ENCODE data around the gene RNF208. TPM values are rescaled to one million over a fixed set of nuclear protein-coding genes. Genes with fewer than 3 reads are reported as not detected.

Gene RNF208
- total and polyA plus RNA-seq, 2 of the 4 experiments (the other 2 are of a cell fraction): 1.2 TPM; not detected in 1

GRCh38 chr9:137254624-137255447, 32.8 kb upstream of the RNF208 start, which contains the start of gene NELFB:
Gene NELFB (plus strand): TSS chr9:137255327.
- 0 out of 2 replicates have a peak within 1 kb of the TSS, but pooled peaks have one; percentile 22 for H2BK120ac ChIP-seq (ENCODE audit: low read depth, low read length)
- H3K14ac ChIP-seq (replicated peaks; ENCODE audit: low read depth, low read length): peak within 1 kb of the TSS; percentile 78
- ChIA-PET POLR2A (ENCODE audit: unreplicated experiment) (interaction anchor here (1.2 to 2.3 kb wide), 2 partner anchors 10 to 14 kb away, joined by 5 to 9 read pairs; no protein-coding TSS in a partner anchor), CTCF (interaction anchor here (0.8 kb wide), 1 partner anchor 18 kb away, joined by 3 read pairs; no protein-coding TSS in a partner anchor)
- peak; percentile 93 for ATAC-seq (ENCODE audit: low read depth)
- peak within 1 kb of the TSS; percentile 84 for H3K27ac ChIP-seq (ENCODE audit: insufficient read depth, low read length)
- H3K9me1 ChIP-seq (ENCODE audit: insufficient read depth, low read length): no peaks in the 10 kb centered on the region
- peak within 1 kb of the TSS; percentile 81 to 94 for H4K8ac ChIP-seq (ENCODE audit: low read depth in 2 of 2, low read length in 2 of 2)
- H2BK20ac ChIP-seq (ENCODE audit: low read depth, low read length): no peak within 1 kb of the TSS
- H3K56ac ChIP-seq (ENCODE audit: extremely low read depth, insufficient read depth, low read length): peak within 1 kb of the TSS; percentile 78
- peak within 1 kb of the TSS; percentile 88 for H3K9ac ChIP-seq (ENCODE audit: low read depth, low read length)
- no peaks in the 10 kb centered on the region for H3K27me3 ChIP-seq (ENCODE audit: control insufficient read depth, insufficient read depth, low read length)
- H2BK5ac ChIP-seq (ENCODE audit: low read depth, low read length, poor library complexity, severe bottlenecking): peak within 1 kb of the TSS; percentile 75
- peak; percentile 77 for DNase-seq
- H3K4me2 ChIP-seq (ENCODE audit: low read depth, low read length): peak within 1 kb of the TSS; percentile 97
- peak within 1 kb of the TSS; percentile 90 for H2AK5ac ChIP-seq (ENCODE audit: low read depth, low read length)
- H2AFZ ChIP-seq (replicated peaks; ENCODE audit: low read length, poor library complexity): peak within 1 kb of the TSS; percentile 99
- H3K79me1 ChIP-seq (ENCODE audit: low read depth in 1 of 2, low read length in 2 of 2): peaks cover 15 to 37% of the 10 kb centered on the region in 2 experiments
- peak within 1 kb of the TSS; percentile 93 for H3K23ac ChIP-seq (ENCODE audit: low read depth, low read length)
- peak within 1 kb of the TSS; percentile 80; the same call in 1 of the 2 replicates for H4K5ac ChIP-seq (ENCODE audit: low read depth, low read length)
- peak within 1 kb of the TSS; percentile 52; the same call in 1 of the 2 replicates for H3K18ac ChIP-seq (ENCODE audit: low read depth, low read length)
- 2% methylated on average over 39 of the region's 105 CpGs; no CpG with 5 or more reads in 1 of the 2 experiments for WGBS, 2 experiments (ENCODE audit: extremely low coverage in 2 of 2, insufficient read length in 1 of 2)
- H3K4me1 ChIP-seq (ENCODE audit: control insufficient read depth, insufficient read depth, low read length): peaks cover 11% of the 10 kb centered on the region
- peaks cover 18% of the 10 kb centered on the region for H3K36me3 ChIP-seq (ENCODE audit: control insufficient read depth, insufficient read depth, low read length)
- H4K20me1 ChIP-seq (ENCODE audit: insufficient read depth, low read length): peaks cover 11% of the 10 kb centered on the region
- H3K4ac ChIP-seq (ENCODE audit: low read depth, low read length): peak within 1 kb of the TSS; percentile 81
- no peaks in the 10 kb centered on the region for H3K9me3 ChIP-seq (ENCODE audit: control insufficient read depth, insufficient read depth, low read length)
- no TSS peak for BruUV-seq (replicated peaks)
- dilution Hi-C loops (cut with HindIII; ENCODE audit: low sequenced_read_pairs, unreplicated experiment) (no loop called here), intact Hi-C loops (cut with micrococcal nuclease) (no loop called here), in situ Hi-C loops (cut with MboI; ENCODE audit: low sequenced_read_pairs) (no loop called here)
- no peak within 1 kb of the TSS for H2BK15ac ChIP-seq (ENCODE audit: low read depth, low read length)
- H3K4me3 ChIP-seq (ENCODE audit: insufficient read depth, low read depth, low read length): peak within 1 kb of the TSS; percentile 96
- peak within 1 kb of the TSS; percentile 61; the same call in 1 of the 2 replicates for H4K91ac ChIP-seq (ENCODE audit: insufficient read depth, low read depth, low read length)
- peak within 1 kb of the TSS; percentile 98 for H2AK9ac ChIP-seq (replicated peaks; ENCODE audit: low read depth, low read length, poor library complexity)
- no peak for TF ChIP-seq RAD21 (IDR thresholded peaks at IDR 0.05; ENCODE audit: low read length)
- no peak for TF ChIP-seq CEBPB (IDR thresholded peaks at IDR 0.05; ENCODE audit: low read depth, low read length)
- peak; percentile 38 for TF ChIP-seq RCOR1 (IDR thresholded peaks at IDR 0.05; ENCODE audit: insufficient replicate concordance, low read length)
- TF ChIP-seq MAZ (IDR thresholded peaks at IDR 0.05; ENCODE audit: borderline replicate concordance, low read depth, low read length): peak; percentile 90; the same call in 1 of the 2 replicates
- no peak for TF ChIP-seq FOS (IDR thresholded peaks at IDR 0.05; ENCODE audit: low read depth, low read length)
- TF ChIP-seq MAFK (IDR thresholded peaks at IDR 0.05; ENCODE audit: low read depth, low read length): no peak
- no peak for TF ChIP-seq NFE2L2 (IDR thresholded peaks at IDR 0.05; ENCODE audit: low read depth, low read length)
- TF ChIP-seq CHD1 (IDR thresholded peaks at IDR 0.05; ENCODE audit: low read depth, low read length): peak; percentile 61; the same call in 1 of the 2 replicates
- 0 out of 2 replicates have a peak, but pooled peaks have one; percentile 1 for TF ChIP-seq USF2 (IDR thresholded peaks at IDR 0.05; ENCODE audit: low read depth, low read length)
- no peak; the same call in 1 of the 2 replicates for TF ChIP-seq BHLHE40 (IDR thresholded peaks at IDR 0.05; ENCODE audit: low read depth, low read length)
- peak; percentile 58; the same call in 1 of the 2 replicates for TF ChIP-seq MXI1 (IDR thresholded peaks at IDR 0.05; ENCODE audit: borderline replicate concordance, low read depth, low read length)
- TF ChIP-seq ELK1 (IDR thresholded peaks at IDR 0.05; ENCODE audit: borderline replicate concordance, low read depth, low read length): no peak
- 0 out of 2 replicates have a peak, but pooled peaks have one; percentile 22 for TF ChIP-seq POLR2A (IDR thresholded peaks at IDR 0.05; ENCODE audit: low read depth, low read length)
- TF ChIP-seq SMC3 (IDR thresholded peaks at IDR 0.05; ENCODE audit: low read depth, low read length): no peak
